MM.1S (cell line): ENCODE results near the gene ADAMTS2.

Experiments used
- DNase-seq: peaks from one replicate; pipeline ENCODE4 v3.0.0-alpha.2; 2015
- H2AFZ ChIP-seq: fragments of 300-600 bp; sonication (generic); 2 replicates; pipeline ENCODE4 v1.6.0; 2016; ENCODE audit warnings: antibody characterized with exemption, low read length
- H3F3A ChIP-seq: fragments of 300-600 bp; sonication (generic); 2 replicates; pipeline ENCODE4 v1.6.1; 2016; ENCODE audit warnings: mild to moderate bottlenecking, antibody characterized with exemption, low read length, moderate library complexity, mixed read lengths; ENCODE audit not compliant: insufficient read depth
- H3K27ac ChIP-seq: fragments of 300-600 bp; sonication (generic); 2 replicates; pipeline ENCODE4 v1.5.1; 2016; ENCODE audit warnings: mild to moderate bottlenecking, low read length
- H3K27me3 ChIP-seq: fragments of 300-600 bp; sonication (generic); replicated peaks from 2 replicates; pipeline ENCODE4 v1.6.0; 2016; ENCODE audit warnings: low read length; ENCODE audit not compliant: insufficient read depth
- H3K36me3 ChIP-seq: fragments of 300-600 bp; sonication (generic); replicated peaks from 2 replicates; pipeline ENCODE4 v1.6.1; 2016; ENCODE audit warnings: mild to moderate bottlenecking, low read length, mixed read lengths; ENCODE audit not compliant: insufficient read depth
- H3K4me1 ChIP-seq: fragments of 300-600 bp; sonication (generic); 2 replicates; pipeline ENCODE4 v1.6.1; 2016; ENCODE audit warnings: low read length, mixed read lengths
- H3K4me2 ChIP-seq: fragments of 300-600 bp; sonication (generic); 2 replicates; pipeline ENCODE4 v1.6.0; 2016; ENCODE audit warnings: low read depth, low read length
- H3K4me3 ChIP-seq: fragments of 300-600 bp; sonication (generic); 2 replicates; pipeline ENCODE4 v1.5.1; 2016; ENCODE audit warnings: low read length, mixed read lengths
- H3K79me2 ChIP-seq: fragments of 300-600 bp; sonication (generic); 2 replicates; pipeline ENCODE4 v1.6.1; 2016; ENCODE audit warnings: mixed run types, low read length, mixed read lengths
- H3K9ac ChIP-seq: fragments of 300-600 bp; sonication (generic); 2 replicates; pipeline ENCODE4 v1.6.1; 2016; ENCODE audit warnings: low read length, mixed read lengths
- H3K9me2 ChIP-seq: fragments of 300-600 bp; sonication (generic); replicated peaks from 2 replicates; pipeline ENCODE4 v1.6.1; 2016; ENCODE audit warnings: mild to moderate bottlenecking, low read length, mixed read lengths; ENCODE audit not compliant: insufficient read depth
- H3K9me3 ChIP-seq: fragments of 300-600 bp; sonication (generic); replicated peaks from 2 replicates; pipeline ENCODE4 v1.6.1; 2016; ENCODE audit warnings: mild to moderate bottlenecking, low read length, mixed read lengths; ENCODE audit not compliant: insufficient read depth
- H4K20me1 ChIP-seq: fragments of 300-600 bp; sonication (generic); 2 replicates; pipeline ENCODE4 v1.6.1; 2016; ENCODE audit warnings: mild to moderate bottlenecking, low read length, moderate library complexity, mixed read lengths; ENCODE audit not compliant: insufficient read depth
- CTCF ChIP-seq: fragments of 300-600 bp; sonication (generic); IDR thresholded peaks from 2 replicates; pipeline ENCODE4 v1.5.1; 2016; ENCODE audit warnings: antibody characterized with exemption, low read length, mixed read lengths
- EZH2 ChIP-seq: fragments of 300-600 bp; sonication (generic); optimal IDR thresholded peaks from 2 replicates; pipeline ENCODE3; 2017; ENCODE audit warnings: low read depth, mild to moderate bottlenecking, antibody characterized with exemption, low read length, mixed read lengths
- EZH2phosphoT487 ChIP-seq: fragments of 300-600 bp; sonication (generic); IDR thresholded peaks from 2 replicates; pipeline ENCODE4 v1.6.1; 2018; ENCODE audit warnings: antibody characterized with exemption, low read length

ADAMTS2 gene

GRCh38 chr5:179176571-179177230 is 168.6 kb downstream of the ADAMTS2 start:
- no peak for DNase-seq
- Histone ChIP-seq H3K4me1 (no peaks in the 10 kb centered on the region), H3K27ac (no peak overlapping the region), H3K27me3 (peaks cover 15% of the 10 kb centered on the region; the same call in 1 of the 2 replicates), H3K9me2 (no peaks in the 10 kb centered on the region), H3K9ac (no peak overlapping the region), H3K36me3 (no peaks in the 10 kb centered on the region), H4K20me1 (no peaks in the 10 kb centered on the region), H3K79me2 (no peaks in the 10 kb centered on the region), H3K4me2 (no peak overlapping the region), H3K9me3 (no peaks in the 10 kb centered on the region), H2AFZ (no peak overlapping the region), H3F3A (no peaks in the 10 kb centered on the region), H3K4me3 (no peak overlapping the region)
- no peak for TF ChIP-seq EZH2phosphoT487
- no peak for TF ChIP-seq CTCF
- TF ChIP-seq EZH2, result no peak

GRCh38 chr5:179176166-179176565 is 169.1 kb downstream of the ADAMTS2 start:
- no peak overlapping the region for H2AFZ ChIP-seq
- H3K9ac ChIP-seq, result no peak overlapping the region
- no peaks in the 10 kb centered on the region for H3F3A ChIP-seq
- no peak for DNase-seq
- H3K27ac ChIP-seq, result no peak overlapping the region
- H3K36me3 ChIP-seq, result no peaks in the 10 kb centered on the region
- H3K27me3 ChIP-seq, result peaks cover 19% of the 10 kb centered on the region; the same call in 1 of the 2 replicates
- H3K4me2 ChIP-seq, result no peak overlapping the region
- H3K4me3 ChIP-seq, result no peak overlapping the region
- no peaks in the 10 kb centered on the region for H3K9me2 ChIP-seq
- H4K20me1 ChIP-seq, result no peaks in the 10 kb centered on the region
- H3K79me2 ChIP-seq, result no peaks in the 10 kb centered on the region
- TF ChIP-seq EZH2 (no peak), CTCF (no peak), EZH2phosphoT487 (no peak)
- H3K4me1 ChIP-seq, result no peaks in the 10 kb centered on the region
- H3K9me3 ChIP-seq, result no peaks in the 10 kb centered on the region

- Histone ChIP-seq H3K27ac (no peak overlapping the region), H3K4me3 (no peak overlapping the region), H3F3A (no peaks in the 10 kb centered on the region), H3K4me2 (no peak overlapping the region), H3K9me2 (no peaks in the 10 kb centered on the region), H2AFZ (no peak overlapping the region), H3K36me3 (no peaks in the 10 kb centered on the region), H3K27me3 (peaks cover 20% of the 10 kb centered on the region; the same call in 1 of the 2 replicates), H4K20me1 (no peaks in the 10 kb centered on the region), H3K9ac (no peak overlapping the region), H3K9me3 (no peaks in the 10 kb centered on the region), H3K4me1 (no peaks in the 10 kb centered on the region), H3K79me2 (no peaks in the 10 kb centered on the region)
- TF ChIP-seq EZH2phosphoT487 (no peak), CTCF (no peak), EZH2 (no peak)
- no peak for DNase-seq
Measured at GRCh38 chr5:179171816-179172745, 173.2 kb downstream of the ADAMTS2 start.
